HL-60 (cell line): ENCODE measurements around the gene PHF21A.
"Not testable (repeated sequence)": the region's sequence is repeated elsewhere in the genome, so short reads cannot be mapped to it uniquely, and the experiment has no call there.

Experiments used
- DNase-seq, 2 experiments: peaks; one replicate each; pipeline ENCODE4 v3.0.0-alpha.2; 2010 to 2020; ENCODE audit warnings: low read depth in 1 of 2, low spot score in 1 of 2
- H3K27ac ChIP-seq: fragments of 250-450 bp; sonication (Bioruptor Pico); replicated peaks from 2 replicates; pipeline ENCODE4 v1.5.1; 2020; ENCODE audit warnings: mild to moderate bottlenecking, moderate library complexity
- H3K27me3 ChIP-seq: fragments of 250-450 bp; sonication (Bioruptor Pico); 2 replicates; pipeline ENCODE4 v1.5.1; 2021; ENCODE audit warnings: mild to moderate bottlenecking, moderate library complexity; ENCODE audit not compliant: insufficient read depth, poor library complexity, severe bottlenecking
- H3K4me3 ChIP-seq: replicated peaks from 2 replicates; pipeline ENCODE4 v1.5.1; 2011; ENCODE audit warnings: mild to moderate bottlenecking, control low read depth, low read length; ENCODE audit not compliant: insufficient read depth
- GABPA ChIP-seq: IDR thresholded peaks from 2 replicates; pipeline ENCODE4 v1.6.1; 2012; ENCODE audit warnings: low read depth
- POLR2AphosphoS5 ChIP-seq: IDR thresholded peaks from 2 replicates; pipeline ENCODE4 v1.6.1; 2012; ENCODE audit warnings: low read depth
- SPI1 ChIP-seq: IDR thresholded peaks from 2 replicates; pipeline ENCODE4 v1.6.1; 2012; ENCODE audit warnings: low read depth, mild to moderate bottlenecking, borderline replicate concordance
- TF ChIP-seq, protein P1 (sequence below): IDR thresholded peaks from one replicate; pipeline ENCODE4 v1.5.1; 2011; ENCODE audit warnings: low read length, control low read depth, inconsistent platforms; ENCODE audit not compliant: insufficient read depth
- TF ChIP-seq, protein P2 (sequence below): IDR thresholded peaks from 2 replicates; pipeline ENCODE4 v1.6.1; 2012; ENCODE audit warnings: low read depth; ENCODE audit not compliant: insufficient replicate concordance

Gene PHF21A

DNA sequence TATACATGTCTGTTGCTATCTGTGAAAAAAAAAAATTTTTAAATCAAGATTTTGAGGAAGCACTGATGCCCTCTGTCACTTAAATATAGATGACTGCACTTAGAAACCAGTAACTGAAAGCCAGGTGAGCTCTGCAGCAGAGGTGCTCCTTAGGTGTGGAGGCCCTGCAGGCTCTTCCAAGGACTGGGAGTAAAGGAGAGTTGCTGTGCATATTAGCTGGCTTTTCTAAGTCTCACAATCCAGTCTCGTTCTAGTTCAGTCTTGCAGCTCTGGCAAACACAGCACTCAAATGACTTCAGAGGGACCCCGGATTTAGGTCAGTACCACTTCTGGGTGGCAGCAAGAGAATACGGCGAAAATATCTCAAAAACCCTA lies 137.8 kb downstream of the PHF21A start:
- DNase-seq, result no peak
- TF ChIP-seq GABPA, result no peak
- no peak for TF ChIP-seq SPI1
- TF ChIP-seq, protein P1, sequence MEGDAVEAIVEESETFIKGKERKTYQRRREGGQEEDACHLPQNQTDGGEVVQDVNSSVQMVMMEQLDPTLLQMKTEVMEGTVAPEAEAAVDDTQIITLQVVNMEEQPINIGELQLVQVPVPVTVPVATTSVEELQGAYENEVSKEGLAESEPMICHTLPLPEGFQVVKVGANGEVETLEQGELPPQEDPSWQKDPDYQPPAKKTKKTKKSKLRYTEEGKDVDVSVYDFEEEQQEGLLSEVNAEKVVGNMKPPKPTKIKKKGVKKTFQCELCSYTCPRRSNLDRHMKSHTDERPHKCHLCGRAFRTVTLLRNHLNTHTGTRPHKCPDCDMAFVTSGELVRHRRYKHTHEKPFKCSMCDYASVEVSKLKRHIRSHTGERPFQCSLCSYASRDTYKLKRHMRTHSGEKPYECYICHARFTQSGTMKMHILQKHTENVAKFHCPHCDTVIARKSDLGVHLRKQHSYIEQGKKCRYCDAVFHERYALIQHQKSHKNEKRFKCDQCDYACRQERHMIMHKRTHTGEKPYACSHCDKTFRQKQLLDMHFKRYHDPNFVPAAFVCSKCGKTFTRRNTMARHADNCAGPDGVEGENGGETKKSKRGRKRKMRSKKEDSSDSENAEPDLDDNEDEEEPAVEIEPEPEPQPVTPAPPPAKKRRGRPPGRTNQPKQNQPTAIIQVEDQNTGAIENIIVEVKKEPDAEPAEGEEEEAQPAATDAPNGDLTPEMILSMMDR, result no peak
- TF ChIP-seq, protein P2, sequence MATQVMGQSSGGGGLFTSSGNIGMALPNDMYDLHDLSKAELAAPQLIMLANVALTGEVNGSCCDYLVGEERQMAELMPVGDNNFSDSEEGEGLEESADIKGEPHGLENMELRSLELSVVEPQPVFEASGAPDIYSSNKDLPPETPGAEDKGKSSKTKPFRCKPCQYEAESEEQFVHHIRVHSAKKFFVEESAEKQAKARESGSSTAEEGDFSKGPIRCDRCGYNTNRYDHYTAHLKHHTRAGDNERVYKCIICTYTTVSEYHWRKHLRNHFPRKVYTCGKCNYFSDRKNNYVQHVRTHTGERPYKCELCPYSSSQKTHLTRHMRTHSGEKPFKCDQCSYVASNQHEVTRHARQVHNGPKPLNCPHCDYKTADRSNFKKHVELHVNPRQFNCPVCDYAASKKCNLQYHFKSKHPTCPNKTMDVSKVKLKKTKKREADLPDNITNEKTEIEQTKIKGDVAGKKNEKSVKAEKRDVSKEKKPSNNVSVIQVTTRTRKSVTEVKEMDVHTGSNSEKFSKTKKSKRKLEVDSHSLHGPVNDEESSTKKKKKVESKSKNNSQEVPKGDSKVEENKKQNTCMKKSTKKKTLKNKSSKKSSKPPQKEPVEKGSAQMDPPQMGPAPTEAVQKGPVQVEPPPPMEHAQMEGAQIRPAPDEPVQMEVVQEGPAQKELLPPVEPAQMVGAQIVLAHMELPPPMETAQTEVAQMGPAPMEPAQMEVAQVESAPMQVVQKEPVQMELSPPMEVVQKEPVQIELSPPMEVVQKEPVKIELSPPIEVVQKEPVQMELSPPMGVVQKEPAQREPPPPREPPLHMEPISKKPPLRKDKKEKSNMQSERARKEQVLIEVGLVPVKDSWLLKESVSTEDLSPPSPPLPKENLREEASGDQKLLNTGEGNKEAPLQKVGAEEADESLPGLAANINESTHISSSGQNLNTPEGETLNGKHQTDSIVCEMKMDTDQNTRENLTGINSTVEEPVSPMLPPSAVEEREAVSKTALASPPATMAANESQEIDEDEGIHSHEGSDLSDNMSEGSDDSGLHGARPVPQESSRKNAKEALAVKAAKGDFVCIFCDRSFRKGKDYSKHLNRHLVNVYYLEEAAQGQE, result no peak
- no peak for TF ChIP-seq POLR2AphosphoS5
- H3K27ac ChIP-seq, result no peak overlapping the region
- no peaks in the 10 kb centered on the region for H3K27me3 ChIP-seq
- H3K4me3 ChIP-seq, result no peak overlapping the region

GRCh38 chr11:45982656-45983470 lies 138.4 kb downstream of the PHF21A start:
- no peak for DNase-seq
- TF ChIP-seq, protein P2, result no peak
- no peak for TF ChIP-seq SPI1
- TF ChIP-seq GABPA, result no peak
- TF ChIP-seq POLR2AphosphoS5, result no peak
- TF ChIP-seq, protein P1, result no peak
- H3K27ac ChIP-seq, result no peak overlapping the region

GRCh38 chr11:45981826-45982225 lies 139.4 kb downstream of the PHF21A start:
- H3K27ac ChIP-seq, DNase-seq, H3K27me3 ChIP-seq, H3K4me3 ChIP-seq: not testable (repeated sequence)

More at GRCh38 chr11:45982656-45983470, 138.4 kb downstream of the PHF21A start:
- Histone ChIP-seq H3K27me3 (no peaks in the 10 kb centered on the region), H3K4me3 (no peak overlapping the region)

DNA sequence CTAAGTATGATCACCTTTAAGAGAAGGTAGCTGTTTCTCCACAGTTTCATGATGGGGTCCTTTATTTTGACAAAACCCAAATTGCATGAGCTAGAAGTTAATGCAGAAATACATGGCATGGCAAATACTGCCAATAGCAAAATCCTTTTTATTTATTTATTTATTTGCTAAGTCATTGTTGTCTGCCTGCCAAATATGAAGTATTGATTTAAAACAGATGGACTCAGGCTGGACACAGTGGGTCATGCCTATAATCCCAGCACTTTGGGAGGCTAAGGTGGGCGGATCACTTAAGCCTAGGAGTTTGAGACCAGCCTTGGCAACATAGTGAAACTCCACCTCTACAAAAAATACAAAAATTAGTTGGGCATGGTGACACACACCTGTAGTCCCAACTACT lies 146.4 kb downstream of the PHF21A start:
- no peak overlapping the region for H3K27ac ChIP-seq
- no peak for DNase-seq
- H3K27me3 ChIP-seq, result no peaks in the 10 kb centered on the region
- no peak overlapping the region for H3K4me3 ChIP-seq
- TF ChIP-seq, protein P2, result no peak
- no peak for TF ChIP-seq SPI1
- TF ChIP-seq GABPA, result no peak
- TF ChIP-seq, protein P1, result no peak
- no peak for TF ChIP-seq POLR2AphosphoS5
